Stimulated activated CD4-positive, alpha-beta T cell treated with anti-CD3 and anti-CD28 coated beads, Interleukin-4, amount 100 ng/mL, for 1 hour (primary cell): ENCODE measurements around the gene RPS16.

Experiments used
- DNase-seq: peaks from one replicate; pipeline ENCODE4 v3.0.0-alpha.2; 2020

The RPS16 gene

DNA sequence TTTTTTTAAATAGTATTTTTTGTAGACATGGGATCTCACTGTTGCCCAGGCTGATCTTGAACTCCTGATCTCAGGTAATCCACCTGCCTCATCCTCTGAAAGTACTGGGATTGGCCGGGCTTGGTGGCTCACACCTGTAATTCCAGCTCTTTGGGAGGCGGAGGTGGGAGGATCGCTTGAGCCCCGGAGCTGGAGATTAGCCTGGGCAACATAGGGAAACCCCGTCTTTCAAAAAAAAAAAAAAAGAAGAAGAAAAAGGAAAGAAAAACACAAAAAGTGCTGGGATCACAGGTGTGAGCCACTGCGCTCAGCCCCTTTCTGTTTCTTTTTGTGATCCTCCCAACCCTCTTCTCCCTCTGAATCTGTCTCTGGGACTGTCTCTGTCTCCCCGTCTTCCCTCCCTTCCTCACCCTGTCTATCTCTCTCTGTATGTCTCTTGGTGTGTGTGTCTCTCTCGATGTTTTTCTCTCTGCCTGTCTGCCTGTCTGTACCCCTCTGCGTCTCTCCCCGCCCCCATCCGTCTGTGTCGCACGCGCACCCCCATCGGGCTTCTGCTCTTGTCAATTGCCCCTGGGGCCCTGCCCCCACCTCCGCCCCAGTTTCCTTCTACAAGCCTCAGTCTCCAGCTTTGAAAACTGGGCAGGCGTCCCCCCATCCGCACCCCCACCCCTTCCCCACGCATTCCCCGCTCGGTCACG, 29.6 kb downstream of the RPS16 start:
- peak; percentile 88 for DNase-seq

DNA sequence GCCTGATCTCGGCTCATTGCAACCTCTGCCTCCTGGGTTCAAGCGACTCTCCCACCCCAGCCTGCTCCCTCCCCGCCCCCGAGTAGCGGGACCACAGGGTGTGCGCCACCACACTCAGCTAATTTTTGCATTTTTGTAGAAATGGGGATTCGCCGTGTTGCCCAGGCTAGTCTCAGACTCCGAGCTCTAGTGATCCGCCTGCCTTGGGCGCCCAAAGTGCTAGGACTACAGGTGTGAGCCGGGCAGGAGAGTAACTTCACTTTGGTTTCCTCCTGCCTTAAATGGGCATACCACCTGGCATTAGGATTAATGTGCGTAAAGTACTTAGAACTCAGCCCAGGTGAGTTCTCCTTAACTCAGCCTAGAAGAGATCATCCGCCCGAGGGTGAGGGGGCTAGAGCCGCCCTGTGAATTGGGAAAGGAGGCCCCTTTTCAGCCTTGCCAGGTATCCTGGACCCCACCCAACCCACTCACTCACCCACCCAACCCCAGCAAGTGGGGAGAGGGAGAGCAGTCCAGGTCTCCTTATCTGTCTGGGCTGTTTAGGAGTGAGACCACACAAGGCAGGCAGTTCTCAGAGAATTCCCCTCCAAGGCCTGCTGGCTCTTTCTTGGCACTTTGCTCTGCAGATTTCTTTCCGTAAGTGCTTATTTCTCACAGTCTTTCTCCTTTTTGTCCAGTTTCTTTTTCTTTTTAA, 30.3 kb downstream of the RPS16 start:
- no peak for DNase-seq

DNA sequence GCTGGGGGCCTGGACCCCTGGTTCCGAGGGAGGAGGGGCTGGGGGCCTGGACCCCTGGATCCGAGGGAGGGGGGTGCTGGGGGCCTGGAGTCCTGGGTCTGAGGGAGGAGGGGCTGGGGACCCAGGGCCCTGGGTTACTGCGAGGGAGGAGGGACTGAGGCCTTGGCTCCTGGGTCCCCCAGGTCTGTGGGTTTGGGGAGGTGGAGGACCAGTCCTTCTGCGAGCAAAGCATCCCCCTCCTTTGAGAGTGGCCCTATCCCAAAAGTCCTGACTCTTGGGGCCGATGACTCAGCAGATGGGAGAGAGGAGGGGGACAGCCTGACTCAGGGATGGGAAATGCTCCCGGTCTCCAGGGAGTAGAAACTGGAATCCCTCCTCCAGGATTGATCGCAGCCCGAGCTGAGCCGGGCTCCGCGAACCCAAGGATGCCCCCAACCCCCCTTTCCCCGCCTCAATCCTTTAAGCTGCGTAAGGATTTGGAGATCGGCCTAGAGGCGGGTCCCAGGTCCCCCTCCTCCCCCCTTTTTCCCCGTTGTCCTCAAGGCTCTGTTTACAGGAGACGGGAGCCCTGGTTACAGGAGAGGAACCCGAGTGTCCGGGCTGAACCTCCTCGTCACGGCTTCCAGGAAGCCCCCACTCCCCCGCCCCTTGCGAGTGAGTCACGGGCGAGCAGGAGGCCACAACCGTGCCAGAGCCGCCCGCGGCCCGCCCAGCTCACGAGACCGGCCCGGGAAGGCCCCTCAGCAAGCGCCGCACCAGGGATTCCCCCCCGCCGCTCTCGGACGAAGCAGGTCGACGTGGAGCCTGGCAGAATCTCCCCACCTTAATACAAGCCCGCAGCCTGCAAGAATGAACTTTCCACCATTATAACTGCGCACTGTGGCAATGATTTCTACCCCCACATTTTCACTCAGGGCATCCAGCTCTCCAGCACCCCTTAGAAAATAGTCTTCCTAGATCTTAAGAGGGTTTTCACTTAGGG, 32.1 kb downstream of the RPS16 start:
- DNase-seq, result peak; percentile 98

DNA sequence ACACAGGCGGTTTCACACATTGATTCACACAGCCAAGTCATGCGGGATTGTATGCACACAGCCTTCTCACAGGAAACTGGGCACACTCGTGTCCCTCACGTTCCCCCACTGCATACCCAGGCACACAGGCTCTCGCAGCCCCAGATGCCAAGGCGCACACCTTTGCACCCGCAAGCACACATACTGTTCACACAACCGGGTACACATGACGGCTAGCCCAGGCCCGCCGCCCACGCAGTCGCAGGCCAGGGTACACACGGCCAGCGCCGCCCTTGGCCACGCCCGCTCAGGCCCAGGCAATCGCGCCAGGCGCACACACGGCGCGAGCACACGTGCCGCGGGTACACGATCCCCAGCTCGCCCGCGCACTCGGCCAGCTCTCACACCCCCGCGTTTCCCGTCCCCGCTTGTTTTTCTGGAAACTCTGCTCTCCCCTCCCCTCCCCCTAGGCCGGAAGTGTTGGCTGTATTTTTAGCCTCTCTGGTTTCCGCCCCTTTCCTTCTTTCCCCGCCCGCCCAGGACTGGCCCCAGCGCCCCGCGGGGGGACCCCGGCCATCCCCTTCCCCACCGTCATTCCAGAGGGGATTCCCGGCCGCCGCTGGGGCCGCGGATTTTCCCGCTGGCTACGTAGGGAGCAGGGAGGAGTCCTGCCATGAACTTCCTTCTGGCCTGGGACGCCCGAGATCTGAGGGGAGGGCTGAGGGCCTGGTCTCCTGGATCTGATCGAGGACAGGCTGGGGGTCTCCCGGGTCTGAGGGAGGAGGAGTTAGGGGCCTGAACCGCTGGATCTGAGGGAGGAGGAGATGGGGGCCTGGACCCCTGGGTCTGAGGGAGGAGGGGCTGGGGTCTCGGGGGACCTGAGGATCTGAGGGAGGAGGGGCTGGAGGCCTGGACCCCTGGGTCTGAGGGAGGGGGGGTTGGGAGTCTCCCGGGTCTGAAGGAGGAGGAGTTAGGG, 33.1 kb downstream of the RPS16 start:
- DNase-seq, result peak; percentile 86

DNA sequence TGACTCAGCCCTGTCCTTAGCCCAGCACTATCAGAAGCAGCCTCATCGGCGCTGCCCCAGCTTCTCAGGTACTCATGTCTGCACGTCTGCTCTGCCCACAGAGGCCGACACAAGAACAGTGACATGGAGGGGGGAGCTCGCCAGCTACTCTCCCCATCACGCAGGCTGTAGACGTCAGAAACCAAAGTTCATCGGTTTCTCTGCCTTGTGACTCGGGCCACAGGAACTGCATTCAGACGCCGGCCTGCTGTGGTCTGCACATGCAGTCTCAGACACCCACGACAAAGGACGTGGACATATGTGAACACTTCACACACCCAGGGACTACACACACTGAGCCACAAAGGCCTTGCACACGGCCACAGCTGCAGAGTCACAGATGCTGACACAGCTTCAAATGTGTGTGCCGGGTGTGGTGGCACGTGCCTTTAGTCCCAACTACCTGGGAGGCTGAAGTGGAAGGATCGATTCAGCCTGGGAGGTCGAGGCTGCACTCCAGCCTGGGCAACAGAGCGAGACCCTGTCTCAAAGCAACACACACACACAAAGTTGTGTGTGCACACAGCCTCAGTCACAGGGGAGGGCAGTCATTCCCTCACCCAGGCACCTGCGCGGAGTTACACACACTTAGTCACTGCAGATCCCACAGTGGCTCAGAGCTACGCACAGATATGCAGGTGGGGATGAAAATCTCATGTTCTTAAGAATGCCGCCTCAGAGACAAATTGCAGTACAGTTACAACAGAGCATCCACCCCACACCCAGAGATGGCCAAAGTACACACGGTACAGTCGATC, 34.0 kb downstream of the RPS16 start:
- DNase-seq, result peak; percentile 75

DNA sequence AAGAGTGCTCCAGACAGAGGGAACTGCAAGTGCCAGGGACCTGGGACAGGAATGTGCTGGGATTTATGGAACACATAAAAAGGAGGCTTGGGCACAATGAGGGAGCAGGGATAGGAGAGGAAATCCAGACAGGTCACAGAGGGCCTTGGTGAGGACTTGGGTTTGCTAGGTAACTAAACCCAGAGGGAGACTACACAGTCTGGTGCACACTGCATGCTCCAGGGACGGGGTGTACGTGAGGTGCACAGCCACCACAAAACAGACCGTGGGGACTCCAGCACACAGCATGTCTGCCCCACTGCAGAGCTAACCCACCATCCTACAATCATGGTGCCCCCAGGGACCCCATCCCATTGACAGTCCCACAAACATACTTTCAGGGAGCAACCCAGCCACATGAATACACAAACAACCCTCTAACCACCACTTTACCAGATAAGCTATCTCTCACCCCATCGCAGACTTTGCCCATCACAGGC, 34.6 kb downstream of the RPS16 start:
- no peak for DNase-seq

DNA sequence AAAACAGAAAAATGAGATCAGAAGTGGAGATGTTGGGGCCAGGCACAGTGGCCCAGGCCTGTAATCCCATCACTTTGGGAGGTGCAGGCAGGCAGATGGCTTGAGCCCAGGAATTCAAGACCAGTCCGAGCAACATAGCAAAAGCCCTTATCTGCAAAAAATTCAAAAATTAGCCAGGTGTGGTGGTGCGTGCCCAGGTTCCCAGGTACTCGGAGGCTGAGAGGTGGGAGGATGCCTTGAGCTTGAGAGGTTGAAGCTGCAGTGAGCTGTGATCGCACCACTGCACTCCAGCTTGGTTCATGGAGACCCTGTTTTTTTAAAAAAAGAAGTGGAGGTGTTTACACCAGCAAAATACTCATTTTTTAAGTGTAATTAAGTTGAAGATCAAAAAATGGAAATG, 35.7 kb downstream of the RPS16 start:
- no peak for DNase-seq

DNA sequence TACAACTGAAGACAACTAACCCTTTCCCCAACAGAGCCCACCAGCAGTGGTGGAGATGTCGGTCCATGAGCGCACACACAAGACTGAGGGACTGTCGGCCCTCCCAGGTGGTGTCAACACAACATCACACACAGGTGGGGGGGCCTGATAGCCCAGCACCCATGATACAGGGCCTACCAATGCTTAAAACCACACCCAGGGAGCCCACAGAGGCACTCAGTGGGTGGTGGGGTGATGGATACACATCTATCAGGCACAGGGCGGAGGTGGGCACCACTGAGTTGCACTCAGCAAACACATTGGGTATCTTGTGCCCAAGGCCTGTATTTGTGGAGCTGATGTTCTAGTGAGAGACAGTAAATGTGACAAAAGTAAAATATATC, 36.1 kb downstream of the RPS16 start:
- DNase-seq, result no peak

DNA sequence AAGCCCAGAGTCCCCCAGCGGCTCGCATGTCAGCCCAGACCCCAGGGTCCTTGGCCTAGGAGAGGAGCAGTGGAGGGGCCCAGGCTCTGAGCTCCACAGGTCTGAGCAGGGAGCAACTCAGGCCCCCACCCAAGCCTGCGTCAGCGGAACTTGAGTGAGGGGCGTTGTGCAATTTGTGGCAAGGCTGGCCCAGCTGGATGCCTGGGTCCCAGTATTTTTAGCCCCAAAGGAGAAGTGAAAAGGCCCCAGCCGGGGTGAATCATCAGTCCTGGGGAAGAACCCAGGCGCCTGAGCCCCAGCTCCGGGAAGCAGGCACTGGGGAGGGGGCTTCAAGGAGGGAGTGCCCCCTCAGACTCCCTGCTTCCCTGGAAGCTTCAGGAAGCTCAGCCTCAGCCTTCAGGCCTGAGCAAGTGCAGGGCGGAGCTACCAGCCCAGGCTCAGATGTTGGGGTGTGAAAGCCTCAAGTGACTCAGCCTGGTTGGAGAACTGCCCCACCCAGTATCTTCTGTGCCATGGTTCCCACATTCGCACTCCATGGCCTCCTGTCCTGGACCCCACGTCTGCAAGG, 37.4 kb downstream of the RPS16 start:
- DNase-seq, result peak; percentile 53

DNA sequence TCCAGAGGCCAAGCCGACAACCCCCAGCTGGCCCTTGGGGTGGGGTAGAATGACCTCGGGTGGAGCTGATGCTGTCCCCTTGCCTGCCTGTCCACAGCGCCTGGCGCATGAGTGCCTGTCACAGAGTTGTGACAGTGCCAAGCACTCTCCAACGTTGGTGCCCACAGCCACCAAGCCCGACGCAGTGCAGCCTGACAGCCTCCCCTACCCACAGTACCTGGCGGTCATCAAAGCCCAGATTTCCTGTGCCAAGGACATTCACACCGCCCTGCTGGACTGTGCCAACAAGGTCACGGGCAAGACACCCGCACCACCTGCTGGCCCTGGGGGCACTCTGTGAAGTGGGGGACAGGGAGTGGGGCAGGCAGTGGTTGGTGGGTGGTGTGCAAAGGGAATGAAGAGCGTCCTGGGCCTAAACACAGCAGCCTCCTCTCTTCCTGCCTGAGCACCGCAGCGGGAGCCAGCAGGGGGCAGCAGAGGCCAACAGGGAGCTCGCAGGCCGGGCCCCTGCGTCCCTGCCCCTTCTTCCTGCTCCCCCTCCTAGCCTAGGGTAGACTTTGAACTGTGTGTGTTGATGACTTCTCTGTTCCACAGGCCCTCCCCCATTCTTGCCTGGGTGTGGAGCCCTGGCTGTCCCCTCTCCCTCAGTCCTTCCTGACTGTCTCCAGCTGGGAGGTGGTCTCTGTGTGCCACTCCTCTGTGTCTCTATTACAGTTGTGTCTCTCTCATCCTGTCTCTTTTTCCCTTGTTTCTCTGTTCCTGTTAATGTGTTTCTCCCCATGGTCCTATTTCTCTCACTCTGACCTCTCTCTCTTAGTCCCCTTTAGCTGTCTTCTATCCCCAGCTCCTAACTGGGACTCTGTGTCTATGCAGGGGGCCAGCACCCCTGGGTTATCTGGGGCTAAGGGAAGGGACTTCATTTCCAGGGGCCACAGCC, 38.1 kb downstream of the RPS16 start:
- DNase-seq, result peak; percentile 96

DNA sequence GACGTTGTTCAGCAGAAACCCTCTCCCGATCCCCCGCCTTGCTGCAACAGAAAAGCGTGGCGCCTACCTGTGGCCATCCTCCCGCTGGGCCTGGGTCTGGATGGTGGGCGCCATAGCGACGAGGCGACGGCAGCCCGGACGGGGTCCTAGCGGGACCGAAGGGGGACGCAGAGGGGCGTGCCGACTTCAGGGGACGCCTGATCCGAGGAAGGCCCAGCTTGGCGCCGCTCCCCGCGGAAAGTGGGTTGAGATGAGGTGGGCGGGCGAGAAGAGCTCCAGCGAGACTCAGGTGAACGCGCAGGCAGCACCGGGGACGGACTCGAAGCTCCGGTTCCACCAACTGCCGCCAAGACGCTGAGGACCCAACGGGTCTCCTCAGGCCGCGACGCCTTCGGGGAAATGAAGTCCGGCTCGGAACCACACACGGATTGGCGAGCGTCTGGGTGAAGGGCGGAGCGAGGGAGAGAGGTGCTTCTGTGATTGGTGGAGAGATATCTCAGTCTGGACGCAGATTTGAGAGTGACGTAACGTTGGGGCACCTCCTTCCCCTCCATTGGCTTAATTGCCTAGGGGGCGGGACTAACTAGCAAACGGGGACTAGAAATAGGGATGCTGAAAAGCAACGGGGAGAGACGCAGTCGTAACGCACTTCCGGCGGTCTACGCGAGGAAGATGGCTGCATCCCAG, 44.9 kb downstream of the RPS16 start, which contains the start of the genes MED29 and PAF1:
Gene MED29 (plus strand): TSS at position 628 of the 687 bp plus-strand sequence. CDS start 45 bp downstream, at position 673.
Gene PAF1 (minus strand): TSS at position 356 of the 687 bp plus-strand sequence. CDS start 242 bp downstream, at position 114.
- DNase-seq, result peak; percentile 92

DNA sequence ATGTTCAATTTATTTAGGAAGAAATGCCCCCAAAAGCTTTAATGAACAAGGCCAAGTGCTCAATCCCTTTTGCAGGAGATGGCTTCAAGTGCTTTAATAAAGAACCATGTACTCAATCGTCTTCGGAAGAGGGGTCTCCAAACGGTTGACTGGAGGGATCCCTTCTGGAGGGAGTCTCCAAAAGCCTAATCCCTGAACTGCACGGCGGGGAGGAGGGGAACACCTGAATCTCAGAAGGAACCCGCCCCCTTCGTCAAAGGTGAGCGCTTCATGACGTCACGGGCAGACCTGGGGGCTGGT, 45.3 kb downstream of the RPS16 start:
- DNase-seq, result no peak

DNA sequence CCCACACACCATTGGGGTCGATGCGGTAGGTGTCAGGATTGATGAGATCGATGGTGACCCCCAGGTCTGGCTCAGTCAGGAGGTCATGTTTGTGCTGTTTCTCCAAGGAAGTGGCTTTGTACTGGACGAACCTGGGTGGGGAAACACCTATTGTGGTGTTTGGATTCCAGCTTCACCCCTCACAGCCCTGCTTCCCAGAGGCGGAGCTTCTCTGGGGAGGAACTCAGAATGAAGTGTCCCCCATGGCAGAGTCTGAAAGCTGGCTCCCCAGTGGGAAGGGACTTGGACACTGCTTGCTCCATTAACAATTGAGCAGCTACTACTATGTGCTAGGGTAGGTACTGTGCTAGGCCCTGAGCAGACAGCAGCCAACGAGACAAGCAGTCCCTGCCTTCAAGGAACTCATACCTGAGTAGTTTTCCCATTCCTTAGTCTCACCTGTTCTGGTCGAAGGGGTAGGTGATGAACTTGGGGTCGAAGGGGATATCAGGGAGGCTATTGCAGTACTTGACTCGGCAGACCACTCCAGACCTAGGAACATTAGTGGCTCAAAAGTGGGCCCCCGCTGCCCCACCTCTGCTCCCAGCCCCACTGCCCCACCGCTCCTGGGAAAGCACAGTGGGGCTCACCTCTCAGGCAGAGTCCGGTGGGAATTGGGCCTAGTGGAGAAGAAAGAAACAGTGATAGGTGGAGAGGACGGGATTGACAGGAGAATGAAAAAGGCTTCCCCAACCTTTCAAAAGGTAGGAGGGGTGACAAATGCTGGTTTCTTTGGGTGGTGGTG, 45.9 kb downstream of the RPS16 start:
- no peak for DNase-seq

DNA sequence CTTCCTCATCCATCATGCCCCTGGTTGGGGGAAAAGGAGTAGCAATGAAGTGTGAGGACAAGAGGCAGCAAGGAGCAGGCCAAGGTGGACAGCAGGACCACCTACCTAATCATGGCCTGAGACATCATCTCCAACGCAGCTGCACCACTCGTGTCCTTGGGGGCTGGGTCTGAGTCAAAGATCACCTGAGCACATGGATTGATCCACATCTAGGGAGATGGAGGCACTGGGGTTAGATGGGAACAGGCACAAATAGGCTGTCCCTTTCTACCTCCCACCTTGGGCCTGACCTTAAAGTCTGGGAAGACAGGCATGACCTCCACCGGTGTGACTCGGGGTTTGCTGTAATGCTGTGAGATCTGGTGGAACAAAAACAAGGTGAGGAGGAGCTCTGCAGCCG, 47.1 kb downstream of the RPS16 start:
- DNase-seq, result no peak

DNA sequence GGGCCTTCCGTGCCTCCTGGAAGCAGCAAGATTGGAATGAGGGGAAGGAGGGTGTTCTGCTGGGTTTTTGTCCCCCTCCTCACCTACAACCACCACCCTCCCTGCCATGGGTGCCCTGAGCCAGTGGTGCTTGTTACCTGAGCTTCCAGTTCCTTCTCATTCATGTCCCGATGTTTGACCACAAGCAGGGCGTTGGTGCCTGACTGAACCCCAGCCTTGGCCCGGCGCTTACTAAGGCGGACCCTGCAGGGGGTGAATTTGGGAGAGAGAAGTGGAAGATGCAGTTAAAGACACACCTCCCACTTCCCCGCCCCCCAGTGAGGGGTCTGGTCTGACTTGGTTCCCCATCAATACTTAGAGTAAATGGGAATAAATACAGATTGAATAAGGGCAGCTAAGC, 49.2 kb downstream of the RPS16 start:
- DNase-seq, result no peak

DNA sequence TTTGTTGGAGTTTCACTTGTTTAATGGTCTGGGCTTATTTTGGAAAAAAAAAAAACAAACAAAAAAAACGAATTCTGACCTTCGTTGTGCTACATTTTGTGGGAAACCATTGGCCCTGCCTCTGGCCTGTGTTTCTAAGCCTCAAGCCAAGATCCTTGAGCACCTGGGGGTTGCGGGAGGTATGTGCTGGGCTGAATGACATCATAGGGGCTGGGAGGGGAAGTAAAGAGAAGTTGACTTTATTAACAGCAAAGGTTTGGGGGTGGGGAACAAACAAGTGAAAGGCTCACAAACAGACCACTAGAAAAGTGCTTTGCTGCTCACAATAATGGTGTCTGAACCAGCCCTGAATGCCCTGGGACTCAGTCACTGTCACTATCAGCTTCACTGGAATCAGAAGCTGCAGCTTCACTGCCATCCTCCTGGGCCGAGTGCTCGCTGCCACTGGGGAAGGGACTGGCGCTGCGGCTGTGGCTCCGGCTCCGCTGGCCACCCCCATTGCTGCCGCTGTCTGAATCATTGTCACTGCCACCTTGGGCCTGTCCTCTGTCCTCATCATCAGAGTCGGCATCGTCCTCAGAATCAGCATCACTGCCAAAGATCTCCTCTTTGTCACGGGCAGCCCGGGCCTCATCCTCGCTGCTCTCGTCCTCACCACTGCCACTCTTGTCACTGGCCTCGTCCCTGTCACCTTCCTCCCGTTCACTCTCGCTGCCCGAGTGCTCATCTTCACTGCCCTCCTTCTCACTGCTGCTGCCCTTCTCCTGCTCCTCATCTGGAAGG, 49.9 kb downstream of the RPS16 start:
- no peak for DNase-seq

DNA sequence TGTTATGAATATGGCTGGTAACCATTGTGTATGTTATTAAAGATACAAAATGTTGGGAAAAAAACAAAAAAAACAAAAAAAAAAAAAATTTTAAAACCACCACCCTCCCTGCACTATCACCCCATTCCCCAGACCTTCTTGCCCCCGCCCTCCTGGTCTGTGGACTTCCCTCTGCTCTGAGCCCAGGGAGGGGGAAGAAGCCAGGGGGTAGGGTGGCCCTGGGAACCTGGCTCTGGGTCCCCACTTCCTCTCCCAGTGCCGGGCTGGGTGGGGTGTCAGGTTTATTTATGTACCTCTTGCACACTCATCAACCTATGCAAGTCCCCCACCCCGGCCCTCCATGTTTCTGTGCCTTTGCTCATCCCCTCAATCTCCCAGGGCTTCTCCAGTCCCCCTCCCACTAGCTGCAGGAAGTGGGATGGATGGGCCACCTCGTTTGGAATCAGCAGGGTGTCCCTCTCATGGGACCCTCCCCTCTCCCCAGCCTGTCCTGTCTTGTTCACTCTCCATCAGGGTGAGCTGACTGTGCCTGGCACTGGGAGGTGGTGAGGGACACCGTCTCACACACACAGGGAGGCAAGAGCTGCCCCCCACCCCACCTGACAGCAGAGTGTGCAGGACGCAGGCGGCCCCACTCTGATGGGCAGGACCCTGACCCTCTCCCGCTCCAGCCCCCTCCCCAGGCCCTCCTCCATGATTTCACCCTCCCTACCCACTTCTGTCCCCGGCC, 50.7 kb downstream of the RPS16 start:
- no peak for DNase-seq
